CD4-positive, alpha-beta T cell (primary cell): ENCODE measurements around the gene RNF44. TPM values are rescaled to one million over a fixed set of nuclear protein-coding genes. Genes with fewer than 3 reads are reported as not detected.
A peak's percentile ranks its signal among the peaks of the same experiment; 100 is the strongest.
"Not testable (repeated sequence)": the region's sequence is repeated elsewhere in the genome, so short reads cannot be mapped to it uniquely, and the experiment has no call there.

ENCODE experiments used
- ATAC-seq: fragments of 200-7000 bp; cut with Tn5 transposase; one replicate; pipeline ENCODE4 v1.10.0; 2022; ENCODE audit warnings: mild to moderate bottlenecking; ENCODE audit not compliant: poor library complexity
- CTCF ChIA-PET: fragments of 350-600 bp; sonication (Branson Sonifier 250); formaldehyde crosslinking; loops from one replicate; lab custom pipeline; 2021; ENCODE audit warnings: antibody characterized with exemption, inconsistent platforms; lab: Charles Lee
- POLR2A ChIA-PET: fragments of 350-600 bp; sonication (Branson Sonifier 250); formaldehyde crosslinking; loops from one replicate; lab custom pipeline; 2021; ENCODE audit warnings: antibody characterized with exemption, inconsistent platforms; lab: Charles Lee
- DNase-seq, 14 experiments: peaks; one replicate each; pipeline ENCODE4 v3.0.0-alpha.2; 2013 to 2020; ENCODE audit warnings: mixed read lengths in 2 of 14
- H3K27ac ChIP-seq, 2 donors: one replicate each; pipeline versions ENCODE4 v1.5.1 to v1.7.0; 2013; ENCODE audit warnings: low read length in 2 of 2, low read depth in 1 of 2, mild to moderate bottlenecking in 1 of 2
- H3K27me3 ChIP-seq, 2 experiments: 1 replicate in 1 of 2; 2 replicates in 1 of 2; pipeline versions ENCODE4 v1.6.1 to v1.7.0; 2013; ENCODE audit warnings: low read length in 2 of 2, control low read depth in 1 of 2, mild to moderate bottlenecking in 1 of 2, moderate library complexity in 1 of 2; ENCODE audit not compliant: insufficient read depth in 2 of 2, control insufficient read depth in 1 of 2
- H3K36me3 ChIP-seq: one replicate; pipeline ENCODE4 v1.6.1; 2013; ENCODE audit warnings: low read length, control low read depth; ENCODE audit not compliant: insufficient read depth
- H3K4me1 ChIP-seq: one replicate; pipeline ENCODE4 v1.6.1; 2013; ENCODE audit warnings: low read length, control low read depth; ENCODE audit not compliant: insufficient read depth
- H3K4me3 ChIP-seq: one replicate; pipeline ENCODE4 v1.5.1; 2013; ENCODE audit warnings: mild to moderate bottlenecking, low read length, moderate library complexity
- H3K9me3 ChIP-seq, 2 experiments: 1 replicate in 1 of 2; 2 replicates in 1 of 2; pipeline versions ENCODE4 v1.6.1 to v1.7.0; 2013; ENCODE audit warnings: low read length in 2 of 2, mild to moderate bottlenecking in 2 of 2, control low read depth in 1 of 2, moderate library complexity in 1 of 2; ENCODE audit not compliant: control insufficient read depth in 1 of 2, insufficient read depth in 1 of 2
- H3K27ac Mint-ChIP-seq: one replicate; pipeline ENCODE4 v1.8.0; 2020; ENCODE audit warnings: mixed read lengths
- H3K27me3 Mint-ChIP-seq: one replicate; pipeline ENCODE4 v1.8.0; 2021; ENCODE audit warnings: mixed read lengths
- H3K36me3 Mint-ChIP-seq: one replicate; pipeline ENCODE4 v1.8.0; 2021; ENCODE audit warnings: low read depth, mixed read lengths
- H3K4me1 Mint-ChIP-seq: one replicate; pipeline ENCODE4 v1.8.0; 2021; ENCODE audit warnings: low read depth, mixed read lengths
- H3K4me3 Mint-ChIP-seq: one replicate; pipeline ENCODE4 v1.8.0; 2020; ENCODE audit warnings: mild to moderate bottlenecking, mixed read lengths
- H3K9me3 Mint-ChIP-seq: one replicate; pipeline ENCODE4 v1.8.0; 2020; ENCODE audit warnings: mixed read lengths
- CTCF ChIP-seq: fragments of 200-600 bp; IDR thresholded peaks from one replicate; pipeline ENCODE4 v1.8.0; 2022; ENCODE audit warnings: antibody characterized with exemption, mild to moderate bottlenecking
- intact Hi-C, 2 experiments: fragments of 100-400 bp; cut with DNase I in 1 of 2; cut with micrococcal nuclease in 1 of 2; formaldehyde crosslinking; loops; one replicate each; pipeline versions ENCODE4 v1.15.1 to v1.9.0; 2023 to 2025; cut with DNase I, micrococcal nuclease
- total RNA-seq, 174 experiments: library from RNA in 2 of 174; stranded (reverse) in 2 of 174; gene quantifications; one replicate each; pipeline ENCODE4 v1.2.3 and lab custom pipeline; 2021 to 2026

Gene RNF44
- total RNA-seq, 2 experiments from 2014 or later = 208 to 217 TPM

DNA sequence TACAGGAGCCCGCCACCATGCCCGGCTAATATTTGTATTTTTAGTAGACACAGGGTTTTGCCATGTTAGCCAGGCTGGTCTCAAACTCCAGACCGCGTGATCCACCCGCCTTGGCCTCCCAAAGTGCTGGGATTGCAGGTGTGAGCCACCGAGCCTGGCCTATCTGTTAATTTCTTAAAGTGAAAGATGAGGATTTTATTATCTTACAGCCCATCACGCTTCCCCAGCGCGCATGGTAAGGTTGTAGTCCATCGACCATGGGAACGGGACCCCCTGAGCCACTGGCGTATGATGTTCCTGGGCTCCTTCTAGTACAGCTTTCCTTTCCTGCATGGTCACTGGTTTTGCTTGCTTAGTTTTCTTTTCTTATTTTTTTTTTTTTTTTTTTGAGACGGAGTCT is 20.6 kb upstream of the RNF44 start:
- Mint-ChIP-seq H3K4me1 (peaks cover 57% of the 10 kb centered on the region), H3K9me3 (no peaks in the 10 kb centered on the region), H3K4me3 (no peak overlapping the region), H3K27ac (no peak overlapping the region), H3K36me3 (no peaks in the 10 kb centered on the region), H3K27me3 (no peaks in the 10 kb centered on the region)
- DNase-seq (no peak), ATAC-seq (no peak)
- peaks cover 43% of the 10 kb centered on the region for H3K4me1 ChIP-seq
- H3K4me3 ChIP-seq = no peak overlapping the region
- no peaks in the 10 kb centered on the region for H3K27me3 ChIP-seq
- no peak for TF ChIP-seq CTCF
- H3K36me3 ChIP-seq = no peaks in the 10 kb centered on the region
- no peaks in the 10 kb centered on the region for H3K9me3 ChIP-seq
- H3K27ac ChIP-seq = no peak overlapping the region
- POLR2A ChIA-PET = interaction anchor here (0.5 to 1.8 kb wide), 5 partner anchors 11 to 35 kb away, joined by 3 to 5 read pairs (median 3); partner anchors contain the start of gene RNF44
- intact Hi-C loops = no loop called here
- CTCF ChIA-PET = interaction anchor here (0.7 kb wide), 1 partner anchor 68 kb away, joined by 3 read pairs; no protein-coding TSS in a partner anchor

DNA sequence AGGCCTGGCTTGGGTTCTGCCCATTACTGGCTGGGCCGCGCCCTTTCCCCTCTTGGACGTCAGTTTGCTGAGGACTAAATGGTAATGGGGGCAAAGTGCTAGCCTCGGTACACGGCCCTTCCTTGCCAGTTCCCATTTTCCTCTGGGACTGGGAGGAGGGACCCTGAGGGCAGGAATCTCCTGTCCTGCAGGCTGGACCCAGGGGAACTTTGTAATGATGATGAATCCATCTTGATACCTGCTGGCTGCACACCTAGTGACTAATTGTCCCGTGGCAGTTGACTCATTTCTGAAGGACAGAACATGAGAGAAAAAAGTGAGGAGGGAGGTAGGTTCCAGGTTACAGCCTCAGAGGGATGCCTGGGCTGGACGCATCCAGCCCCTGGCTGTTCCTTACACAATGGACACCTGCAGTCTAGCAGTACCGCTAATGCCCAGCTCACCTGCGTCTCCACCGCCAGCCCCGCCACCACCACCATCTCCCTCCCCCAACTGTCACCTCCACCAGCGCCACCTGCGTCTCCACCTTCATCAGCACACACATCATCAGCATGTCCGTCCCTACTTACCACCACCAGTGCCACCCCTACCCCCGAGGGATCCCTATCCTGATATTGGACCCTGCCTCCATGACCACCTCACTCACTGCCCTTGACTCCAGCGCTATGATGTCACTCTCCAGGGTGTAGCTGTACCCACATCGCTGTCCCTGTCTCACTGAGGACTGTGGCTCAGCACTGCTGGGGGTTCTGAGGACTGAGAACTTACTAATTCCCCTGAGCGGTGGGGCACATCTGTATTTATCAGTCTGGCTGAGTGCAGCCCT is 16.3 kb upstream of the RNF44 start:
- Mint-ChIP-seq H3K27ac (peak overlapping the region; percentile 37), H3K27me3 (no peaks in the 10 kb centered on the region), H3K36me3 (no peaks in the 10 kb centered on the region), H3K4me1 (peaks cover 46% of the 10 kb centered on the region), H3K9me3 (no peaks in the 10 kb centered on the region), H3K4me3 (no peak overlapping the region)
- Histone ChIP-seq H3K27ac (no peak overlapping the region), H3K4me3 (no peak overlapping the region), H3K36me3 (no peaks in the 10 kb centered on the region), H3K9me3 (no peaks in the 10 kb centered on the region), H3K4me1 (peaks cover 65% of the 10 kb centered on the region), H3K27me3 (no peaks in the 10 kb centered on the region)
- DNase-seq = peak in 1 of 14 experiments; percentile 13
- intact Hi-C loops = no loop called here
- TF ChIP-seq CTCF = no peak
- POLR2A ChIA-PET = interaction anchor here (1.0 to 2.8 kb wide), 3 partner anchors 11 to 18 kb away, joined by 3 to 17 read pairs (median 14); partner anchors contain the start of gene RNF44
- CTCF ChIA-PET = interaction anchor here (0.9 kb wide), 1 partner anchor 24 kb away, joined by 3 read pairs; no protein-coding TSS in a partner anchor
- no peak for ATAC-seq

GRCh38 chr5:176552332-176552869 is 15.2 kb upstream of the RNF44 start:
- no peak for TF ChIP-seq CTCF
- Histone ChIP-seq H3K4me3 (no peak overlapping the region), H3K9me3 (no peaks in the 10 kb centered on the region), H3K36me3 (no peaks in the 10 kb centered on the region), H3K4me1 (peaks cover 74% of the 10 kb centered on the region), H3K27ac (peak overlapping the region in 1 of 2 donors; percentile 4), H3K27me3 (no peaks in the 10 kb centered on the region)
- DNase-seq = peak in 1 of 14 experiments; percentile 12
- ChIA-PET POLR2A (interaction anchor here (0.8 to 4.5 kb wide), 2 partner anchors 10 to 15 kb away, joined by 5 to 29 read pairs; partner anchors contain the start of gene RNF44), CTCF (interaction anchor here (2.4 kb wide), 1 partner anchor 136 kb away, joined by 6 read pairs; the partner anchor contains the start of gene CLTB)
- intact Hi-C loops = no loop called here
- Mint-ChIP-seq H3K36me3 (no peaks in the 10 kb centered on the region), H3K9me3 (no peaks in the 10 kb centered on the region), H3K4me3 (no peak overlapping the region), H3K4me1 (peaks cover 55% of the 10 kb centered on the region), H3K27me3 (no peaks in the 10 kb centered on the region), H3K27ac (peak overlapping the region; percentile 36)
- ATAC-seq = no peak

DNA sequence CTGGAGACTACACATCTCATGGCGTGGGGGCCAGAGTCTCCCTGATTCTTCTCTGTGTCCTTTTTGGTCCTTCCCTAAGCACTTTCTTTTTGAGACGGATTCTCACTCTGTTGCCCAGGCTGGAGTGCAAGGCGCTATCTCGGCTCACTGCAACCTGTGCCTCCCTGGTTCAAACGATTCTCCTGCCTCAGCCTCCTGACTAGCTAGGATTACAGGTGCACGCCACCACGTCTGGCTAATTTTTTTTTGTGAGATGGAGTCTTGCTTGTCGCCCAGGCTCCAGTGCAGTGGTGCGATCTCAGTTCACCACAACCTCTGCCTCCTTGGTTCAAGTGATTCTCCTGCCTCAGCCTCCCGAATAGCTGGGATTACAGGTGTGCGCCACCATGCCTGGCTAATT is 13.7 kb upstream of the RNF44 start:
- Histone ChIP-seq H3K27ac (peak overlapping the region in 1 of 2 donors; percentile 7), H3K4me3 (peak overlapping the region; percentile 37), H3K4me1 (peaks cover 67% of the 10 kb centered on the region)
- H3K4me3 Mint-ChIP-seq = peak overlapping the region; percentile 25
- H3K9me3 Mint-ChIP-seq, H3K27me3 ChIP-seq, H3K36me3 ChIP-seq, H3K27me3 Mint-ChIP-seq, ATAC-seq, H3K36me3 Mint-ChIP-seq, intact Hi-C loops, H3K9me3 ChIP-seq: not testable (repeated sequence)
- H3K27ac Mint-ChIP-seq = peak overlapping the region; percentile 71
- DNase-seq = peak in 1 of 14 experiments; percentile 6
- POLR2A ChIA-PET = interaction anchor here (0.6 to 4.5 kb wide), 6 partner anchors 9 to 103 kb away, joined by 3 to 29 read pairs (median 4); partner anchors contain the start of genes FAF2, RNF44 and TSPAN17
- CTCF ChIA-PET = interaction anchor here (0.8 to 2.4 kb wide), 2 partner anchors 103 to 134 kb away, joined by 3 to 6 read pairs; partner anchors contain the start of genes CLTB and FAF2
- peaks cover 54% of the 10 kb centered on the region for H3K4me1 Mint-ChIP-seq
